ENCODE data around the gene NUDT17. TPM values are rescaled to one million over a fixed set of nuclear protein-coding genes. Genes with fewer than 3 reads are reported as not detected.

NUDT17 gene
- polyA plus RNA-seq, 1 donor from 2014 or later = 5.4 TPM

- Histone ChIP-seq H3F3A (ENCODE audit: insufficient read depth, low read length, poor library complexity, severe bottlenecking) (no peaks in the 10 kb centered on the region), H3K9me3 (ENCODE audit: low read length) (no peaks in the 10 kb centered on the region), H3K4me2 (ENCODE audit: low read length) (no peak overlapping the region), H3K9ac (ENCODE audit: low read length) (no peak overlapping the region), H3K27me3 (ENCODE audit: insufficient read depth, low read depth, low read length) (no peaks in the 10 kb centered on the region), H4K20me1 (ENCODE audit: insufficient read depth) (no peaks in the 10 kb centered on the region), H3K9me2 (ENCODE audit: insufficient read depth, low read length) (no peaks in the 10 kb centered on the region), H3K27ac (ENCODE audit: low read length) (no peak overlapping the region), H3K4me3 (ENCODE audit: low read length) (peak overlapping the region; percentile 67), H3K79me2 (replicated peaks; ENCODE audit: insufficient read depth, low read length) (no peaks in the 10 kb centered on the region), H2AFZ (ENCODE audit: low read depth, low read length) (no peak overlapping the region), H3K36me3 (ENCODE audit: insufficient read depth, low read length) (peaks cover 4% of the 10 kb centered on the region)
- TF ChIP-seq RAD21 (conservative IDR thresholded peaks at IDR 0.05) (no peak), MXI1 (conservative IDR thresholded peaks at IDR 0.05; ENCODE audit: poor library complexity, severe bottlenecking) (no peak), POLR2AphosphoS5 (IDR thresholded peaks at IDR 0.05) (no peak), CTCF (IDR thresholded peaks at IDR 0.05; ENCODE audit: poor library complexity, severe bottlenecking) (no peak), REST (IDR thresholded peaks at IDR 0.05; ENCODE audit: borderline replicate concordance) (no peak), EZH2 (IDR thresholded peaks at IDR 0.05; ENCODE audit: borderline replicate concordance, insufficient read depth, low read length, poor library complexity, severe bottlenecking) (no peak), SMC3 (conservative IDR thresholded peaks at IDR 0.05; ENCODE audit: poor library complexity) (no peak), TAF1 (IDR thresholded peaks at IDR 0.05; ENCODE audit: low read depth) (no peak), EP300 (conservative IDR thresholded peaks at IDR 0.05; ENCODE audit: poor library complexity, severe bottlenecking) (no peak)
These were observed 301 bp upstream of the NUDT17 start for GRCh38 chr1:145845144-145845513.

GRCh38 chr1:145846201-145846612 lies 777 bp downstream of the NUDT17 start:
- Histone ChIP-seq H3K9ac (ENCODE audit: low read length) (no peak overlapping the region), H3K4me3 (ENCODE audit: low read length) (peak overlapping the region; percentile 67), H3K79me2 (replicated peaks; ENCODE audit: insufficient read depth, low read length) (no peaks in the 10 kb centered on the region), H2AFZ (ENCODE audit: low read depth, low read length) (no peak overlapping the region), H3K36me3 (ENCODE audit: insufficient read depth, low read length) (peaks cover 4% of the 10 kb centered on the region), H4K20me1 (ENCODE audit: insufficient read depth) (no peaks in the 10 kb centered on the region), H3K9me2 (ENCODE audit: insufficient read depth, low read length) (no peaks in the 10 kb centered on the region), H3F3A (ENCODE audit: insufficient read depth, low read length, poor library complexity, severe bottlenecking) (no peaks in the 10 kb centered on the region), H3K4me2 (ENCODE audit: low read length) (no peak overlapping the region), H3K9me3 (ENCODE audit: low read length) (no peaks in the 10 kb centered on the region), H3K27me3 (ENCODE audit: insufficient read depth, low read depth, low read length) (no peaks in the 10 kb centered on the region), H3K27ac (ENCODE audit: low read length) (no peak overlapping the region)
- TF ChIP-seq EZH2 (IDR thresholded peaks at IDR 0.05; ENCODE audit: borderline replicate concordance, insufficient read depth, low read length, poor library complexity, severe bottlenecking) (no peak), CTCF (IDR thresholded peaks at IDR 0.05; ENCODE audit: poor library complexity, severe bottlenecking) (peak; percentile 34)

Data from neural cell (in vitro differentiated cells).